Breast epithelium (tissue), 4 donors: ENCODE data around the gene ADIPOR2. TPM values are rescaled to one million over a fixed set of nuclear protein-coding genes. Genes with fewer than 3 reads are reported as not detected.

ENCODE experiments used
- DNase-seq, 2 donors: peaks; one replicate each; pipeline ENCODE4 v3.0.0-alpha.2; 2019; ENCODE audit warnings: low spot score in 2 of 2
- H3K27ac ChIP-seq, 2 donors: fragments of 200-600 bp; sonication (generic) in 1 of 2; one replicate each; pipeline ENCODE4 v1.5.1; 2016 to 2019; ENCODE audit warnings: mild to moderate bottlenecking in 1 of 2
- H3K27me3 ChIP-seq, 2 donors: fragments of 200-600 bp; sonication (generic) in 1 of 2; one replicate each; pipeline versions ENCODE4 v1.5.1 to v1.6.0; 2017 to 2019; ENCODE audit warnings: control low read depth in 1 of 2, mild to moderate bottlenecking in 1 of 2
- H3K36me3 ChIP-seq: fragments of 200-600 bp; one replicate; pipeline ENCODE4 v1.5.1; 2019
- H3K4me1 ChIP-seq, 2 donors: fragments of 200-600 bp; sonication (generic); one replicate each; pipeline ENCODE4 v1.5.1; 2016 to 2019; ENCODE audit warnings: control low read depth in 1 of 2
- H3K4me3 ChIP-seq, 3 donors: fragments of 200-600 bp; sonication (generic); 1 replicate in 2 of 3; 2 replicates in 1 of 3; pipeline ENCODE4 v1.5.1; 2016 to 2019; ENCODE audit warnings: mild to moderate bottlenecking in 3 of 3, moderate library complexity in 2 of 3
- H3K9me3 ChIP-seq, 2 donors: fragments of 200-600 bp; sonication (generic) in 1 of 2; one replicate each; pipeline ENCODE4 v1.5.1; 2016 to 2019; ENCODE audit warnings: control low read depth in 1 of 2
- CTCF ChIP-seq, 3 donors: fragments of 450-650 bp; IDR thresholded peaks; one replicate each; pipeline ENCODE4 v1.5.1; 2016 to 2017; ENCODE audit warnings: antibody characterized with exemption in 3 of 3, mild to moderate bottlenecking in 3 of 3, moderate library complexity in 3 of 3
- POLR2A ChIP-seq: fragments of 450-650 bp; IDR thresholded peaks from one replicate; pipeline ENCODE4 v1.6.1; 2016; ENCODE audit warnings: antibody characterized with exemption, mild to moderate bottlenecking, moderate library complexity
- POLR2AphosphoS5 ChIP-seq, 3 donors: sonication (generic); formaldehyde crosslinking; IDR thresholded peaks; one replicate each; pipeline ENCODE4 v1.6.1; 2017; ENCODE audit warnings: antibody characterized with exemption in 3 of 3
- intact Hi-C: fragments of 100-400 bp; cut with DNase I; formaldehyde crosslinking; loops from one replicate; pipeline ENCODE4 v1.15.1; 2023; ENCODE audit warnings: low total_unique reads
- total RNA-seq, 3 donors: library from RNA; depleted of rRNA; stranded (reverse); fragments of >200 nt; gene quantifications; one replicate each; pipeline ENCODE4 v1.1.0, GENCODE V29; 2016

The ADIPOR2 gene
- total RNA-seq, 3 donors from 2014 or later: 44.3 to 58.2 (median 48.8) TPM

- DNase-seq: no peak
- Histone ChIP-seq H3K4me3 (no peak overlapping the region), H3K4me1 (peaks cover 0 to 4% of the 10 kb centered on the region in 2 donors), H3K27ac (no peak overlapping the region), H3K36me3 (no peaks in the 10 kb centered on the region), H3K9me3 (no peaks in the 10 kb centered on the region), H3K27me3 (no peaks in the 10 kb centered on the region)
- no peak for TF ChIP-seq POLR2A
- TF ChIP-seq POLR2AphosphoS5 (IDR thresholded peaks at IDR 0.05): no peak
- TF ChIP-seq CTCF (IDR thresholded peaks at IDR 0.05): no peak
- intact Hi-C loops: loop anchor here (10.0 kb wide), 1 partner anchor 289 kb away; no protein-coding TSS in a partner anchor
Measured at GRCh38 chr12:1645819-1646218, 45.1 kb upstream of the ADIPOR2 start.

GRCh38 chr12:1646569-1647284 lies 44.1 kb upstream of the ADIPOR2 start:
- Histone ChIP-seq H3K27ac (no peak overlapping the region), H3K4me1 (peaks cover 0 to 4% of the 10 kb centered on the region in 2 donors), H3K9me3 (no peaks in the 10 kb centered on the region), H3K27me3 (no peaks in the 10 kb centered on the region), H3K4me3 (no peak overlapping the region), H3K36me3 (no peaks in the 10 kb centered on the region)
- no peak for DNase-seq
- intact Hi-C loops: loop anchor here (10.0 kb wide), 1 partner anchor 288 kb away; no protein-coding TSS in a partner anchor
- TF ChIP-seq POLR2AphosphoS5 (IDR thresholded peaks at IDR 0.05): no peak
- no peak for TF ChIP-seq POLR2A
- TF ChIP-seq CTCF (IDR thresholded peaks at IDR 0.05): no peak

- Histone ChIP-seq H3K27ac (no peak overlapping the region), H3K4me3 (no peak overlapping the region), H3K9me3 (no peaks in the 10 kb centered on the region), H3K27me3 (no peaks in the 10 kb centered on the region), H3K4me1 (peaks cover 0 to 4% of the 10 kb centered on the region in 2 donors), H3K36me3 (no peaks in the 10 kb centered on the region)
- intact Hi-C loops: loop anchor here (10.0 kb wide), 1 partner anchor 288 kb away; no protein-coding TSS in a partner anchor
- DNase-seq: no peak
- no peak for TF ChIP-seq POLR2A
- TF ChIP-seq CTCF (IDR thresholded peaks at IDR 0.05): no peak
- TF ChIP-seq POLR2AphosphoS5 (IDR thresholded peaks at IDR 0.05): no peak
Measured at GRCh38 chr12:1647285-1647669, 43.6 kb upstream of the ADIPOR2 start.

GRCh38 chr12:1650260-1650977 lies 40.5 kb upstream of the ADIPOR2 start:
- Histone ChIP-seq H3K4me3 (no peak overlapping the region), H3K9me3 (no peaks in the 10 kb centered on the region), H3K27ac (peak overlapping the region in 1 of 2 donors; percentile 38), H3K36me3 (no peaks in the 10 kb centered on the region), H3K4me1 (no peaks in the 10 kb centered on the region), H3K27me3 (no peaks in the 10 kb centered on the region)
- no peak for DNase-seq
- TF ChIP-seq CTCF (IDR thresholded peaks at IDR 0.05) (no peak), POLR2A (no peak), POLR2AphosphoS5 (IDR thresholded peaks at IDR 0.05) (no peak)
- intact Hi-C loops: loop anchor here (5.0 kb wide), 1 partner anchor 147 kb away; no protein-coding TSS in a partner anchor

GRCh38 chr12:1650978-1651361 lies 39.9 kb upstream of the ADIPOR2 start:
- H3K27ac ChIP-seq: peak overlapping the region in 1 of 2 donors; percentile 38
- intact Hi-C loops: loop anchor here (5.0 kb wide), 1 partner anchor 146 kb away; no protein-coding TSS in a partner anchor
- TF ChIP-seq POLR2A: no peak
- no peak for TF ChIP-seq POLR2AphosphoS5 (IDR thresholded peaks at IDR 0.05)
- no peak for TF ChIP-seq CTCF (IDR thresholded peaks at IDR 0.05)
- no peaks in the 10 kb centered on the region for H3K36me3 ChIP-seq
- H3K9me3 ChIP-seq: no peaks in the 10 kb centered on the region
- no peaks in the 10 kb centered on the region for H3K4me1 ChIP-seq
- no peak for DNase-seq
- H3K27me3 ChIP-seq: no peaks in the 10 kb centered on the region
- H3K4me3 ChIP-seq: no peak overlapping the region
